Stomach (tissue), 4 donors: Measurements from ENCODE around the gene FRRS1.

Experiments
- CTCF ChIP-seq, 7 experiments: fragments of 450-650 bp in 4 of 7; fragments of 200-600 bp in 3 of 7; sonication (generic) in 3 of 7; IDR thresholded peaks; one replicate each; pipeline ENCODE4 v1.5.1; 2016 to 2019; ENCODE audit warnings: antibody characterized with exemption in 7 of 7, control low read depth in 2 of 7, mild to moderate bottlenecking in 1 of 7
- POLR2AphosphoS5 ChIP-seq, 3 donors: sonication (generic); formaldehyde crosslinking; IDR thresholded peaks; one replicate each; pipeline ENCODE4 v1.6.1; 2016; ENCODE audit warnings: antibody characterized with exemption in 3 of 3

GRCh38 chr1:99814373-99814900 is 48.0 kb upstream of the FRRS1 start:
- TF ChIP-seq CTCF (IDR thresholded peaks at IDR 0.05) (no peak), POLR2AphosphoS5 (IDR thresholded peaks at IDR 0.05) (no peak)
